LNCAP (cell line): ENCODE results near the gene PLPP4.

Experiments used
- TF ChIP-seq, protein P1 (sequence below): fragments of 450-650 bp; IDR thresholded peaks from 2 replicates; pipeline ENCODE4 v1.5.1; 2017; ENCODE audit warnings: mild to moderate bottlenecking

The PLPP4 gene

DNA sequence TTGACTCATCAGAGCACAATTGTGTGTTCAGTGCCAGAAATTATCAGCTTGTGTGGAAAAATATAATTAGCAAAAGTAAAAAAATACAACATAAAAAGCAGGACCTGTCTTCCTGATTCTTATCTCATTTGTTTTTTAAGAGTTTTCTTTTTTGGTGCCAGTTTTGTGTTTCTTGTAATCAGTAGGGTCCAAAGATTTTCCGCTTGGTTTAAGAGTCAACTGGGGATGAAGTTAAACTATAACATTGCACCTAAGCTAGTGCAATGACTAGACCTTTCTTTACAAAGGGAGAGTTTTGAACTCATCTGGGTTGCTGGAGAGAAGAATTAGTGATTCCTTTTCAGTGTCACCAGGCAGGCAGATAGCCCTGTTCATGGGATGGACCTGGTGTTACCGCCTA, 113.4 kb downstream of the PLPP4 start:
- TF ChIP-seq, protein P1, sequence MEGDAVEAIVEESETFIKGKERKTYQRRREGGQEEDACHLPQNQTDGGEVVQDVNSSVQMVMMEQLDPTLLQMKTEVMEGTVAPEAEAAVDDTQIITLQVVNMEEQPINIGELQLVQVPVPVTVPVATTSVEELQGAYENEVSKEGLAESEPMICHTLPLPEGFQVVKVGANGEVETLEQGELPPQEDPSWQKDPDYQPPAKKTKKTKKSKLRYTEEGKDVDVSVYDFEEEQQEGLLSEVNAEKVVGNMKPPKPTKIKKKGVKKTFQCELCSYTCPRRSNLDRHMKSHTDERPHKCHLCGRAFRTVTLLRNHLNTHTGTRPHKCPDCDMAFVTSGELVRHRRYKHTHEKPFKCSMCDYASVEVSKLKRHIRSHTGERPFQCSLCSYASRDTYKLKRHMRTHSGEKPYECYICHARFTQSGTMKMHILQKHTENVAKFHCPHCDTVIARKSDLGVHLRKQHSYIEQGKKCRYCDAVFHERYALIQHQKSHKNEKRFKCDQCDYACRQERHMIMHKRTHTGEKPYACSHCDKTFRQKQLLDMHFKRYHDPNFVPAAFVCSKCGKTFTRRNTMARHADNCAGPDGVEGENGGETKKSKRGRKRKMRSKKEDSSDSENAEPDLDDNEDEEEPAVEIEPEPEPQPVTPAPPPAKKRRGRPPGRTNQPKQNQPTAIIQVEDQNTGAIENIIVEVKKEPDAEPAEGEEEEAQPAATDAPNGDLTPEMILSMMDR = no peak

DNA sequence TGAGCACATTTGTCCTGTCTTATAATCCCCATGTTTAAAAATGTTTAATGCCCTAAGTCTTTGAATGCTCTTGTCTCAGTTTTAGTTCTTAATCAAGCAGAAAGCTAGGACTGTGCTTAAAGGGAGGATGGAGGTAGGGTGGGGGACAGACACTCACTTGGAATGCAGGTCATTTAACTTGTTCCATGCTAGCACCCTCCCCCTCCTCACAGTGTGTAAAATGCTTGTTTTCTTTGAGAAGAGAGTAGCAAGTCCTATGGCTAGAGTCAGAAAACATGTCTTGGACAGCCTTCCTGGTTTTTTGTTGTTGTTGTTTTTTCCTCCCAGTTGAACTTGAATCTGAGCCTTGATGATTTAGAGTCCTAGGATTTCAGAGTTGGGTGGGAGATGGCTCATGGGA, 114.2 kb downstream of the PLPP4 start:
- TF ChIP-seq, protein P1 = no peak

DNA sequence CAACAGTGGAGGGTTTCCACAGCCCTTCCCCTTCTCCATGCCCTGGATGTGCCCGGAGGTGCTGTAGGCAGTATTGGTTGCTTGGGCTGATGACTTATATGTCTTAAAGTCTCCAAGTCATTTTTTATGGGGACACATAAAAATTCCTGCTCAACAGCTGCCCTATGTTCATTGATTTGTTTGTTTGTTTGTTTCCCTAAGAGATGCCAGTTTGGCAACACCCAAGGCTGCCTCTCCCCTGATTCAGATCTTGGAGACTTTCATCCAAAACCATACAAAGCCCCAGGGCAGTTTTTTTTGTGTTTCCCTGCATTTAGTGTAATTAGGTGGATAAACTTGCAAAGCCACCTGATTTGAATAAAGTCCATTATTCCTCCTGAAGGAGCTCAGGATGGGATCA, 115.3 kb downstream of the PLPP4 start:
- TF ChIP-seq, protein P1 = no peak

DNA sequence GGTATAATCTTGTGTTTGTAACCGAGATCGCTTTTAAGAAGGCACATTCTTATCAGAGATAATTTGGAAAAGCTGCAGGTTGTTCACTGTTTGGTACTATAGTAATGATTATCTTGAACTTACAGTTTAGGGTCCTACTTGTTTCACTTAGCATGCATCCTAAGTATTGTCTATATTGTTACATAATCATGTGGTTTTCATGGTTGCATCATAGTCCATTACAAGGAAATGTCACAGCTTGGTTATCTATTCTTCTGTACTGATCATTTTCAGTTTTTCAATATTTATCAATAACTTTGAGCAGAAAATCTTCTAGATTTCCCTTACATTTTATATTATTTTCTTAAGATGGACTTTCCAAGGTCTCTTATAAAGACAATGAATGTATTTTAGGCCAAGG, 116.3 kb downstream of the PLPP4 start:
- TF ChIP-seq, protein P1 = no peak

DNA sequence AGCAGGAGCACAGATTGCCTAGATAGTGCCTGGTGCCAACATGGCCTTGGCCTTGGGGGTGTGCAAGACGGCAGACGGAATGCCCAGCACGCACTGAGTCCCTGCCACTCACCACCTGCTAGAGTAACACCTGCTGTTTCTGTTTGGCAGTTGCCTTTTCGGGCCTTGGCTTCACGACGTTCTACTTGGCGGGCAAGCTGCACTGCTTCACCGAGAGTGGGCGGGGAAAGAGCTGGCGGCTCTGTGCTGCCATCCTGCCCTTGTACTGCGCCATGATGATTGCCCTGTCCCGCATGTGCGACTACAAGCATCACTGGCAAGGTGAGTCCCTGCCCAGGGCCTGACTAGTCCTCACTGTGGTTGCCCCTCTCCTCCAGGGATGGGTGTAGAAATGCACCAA, 118.0 kb downstream of the PLPP4 start:
- TF ChIP-seq, protein P1 = no peak

DNA sequence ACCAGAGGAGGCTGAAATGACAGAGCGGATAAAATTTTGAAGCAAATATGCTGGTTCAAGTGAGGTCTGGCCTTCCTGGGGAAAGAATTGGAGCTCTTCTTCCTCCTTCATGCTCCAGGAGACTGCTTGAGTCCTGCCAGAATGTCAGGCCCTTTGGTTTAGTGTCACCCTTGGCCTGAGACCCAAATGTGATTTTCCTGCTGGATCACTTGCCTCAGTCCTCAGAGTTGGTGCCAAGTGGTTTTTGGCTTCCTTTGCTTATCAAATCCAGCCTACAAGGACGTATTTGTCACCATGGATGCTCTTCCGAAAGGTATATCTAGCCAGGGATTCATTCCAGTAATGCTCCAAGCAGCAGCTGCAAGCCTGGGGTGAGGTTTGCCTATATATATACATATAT, 118.4 kb downstream of the PLPP4 start:
- TF ChIP-seq, protein P1 = no peak

DNA sequence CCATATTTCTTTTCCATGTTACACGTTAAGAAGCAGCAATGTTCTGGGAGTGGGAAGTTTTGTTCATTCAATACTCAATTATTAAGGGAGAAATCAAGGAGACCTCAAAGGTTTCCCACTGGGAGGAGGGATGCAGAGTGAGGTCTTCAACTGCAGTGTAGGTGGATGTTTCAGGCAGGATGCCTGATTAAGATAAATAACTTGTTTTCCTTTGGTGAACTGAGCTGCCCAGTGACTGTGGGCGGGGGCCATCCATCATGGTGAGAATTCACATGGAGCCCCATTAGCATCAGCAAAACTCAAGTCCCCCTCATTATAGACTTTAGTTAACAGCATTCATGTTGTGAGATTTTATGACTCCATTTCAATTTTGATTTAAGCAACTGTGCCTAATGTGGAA, 121.1 kb downstream of the PLPP4 start:
- TF ChIP-seq, protein P1 = no peak

DNA sequence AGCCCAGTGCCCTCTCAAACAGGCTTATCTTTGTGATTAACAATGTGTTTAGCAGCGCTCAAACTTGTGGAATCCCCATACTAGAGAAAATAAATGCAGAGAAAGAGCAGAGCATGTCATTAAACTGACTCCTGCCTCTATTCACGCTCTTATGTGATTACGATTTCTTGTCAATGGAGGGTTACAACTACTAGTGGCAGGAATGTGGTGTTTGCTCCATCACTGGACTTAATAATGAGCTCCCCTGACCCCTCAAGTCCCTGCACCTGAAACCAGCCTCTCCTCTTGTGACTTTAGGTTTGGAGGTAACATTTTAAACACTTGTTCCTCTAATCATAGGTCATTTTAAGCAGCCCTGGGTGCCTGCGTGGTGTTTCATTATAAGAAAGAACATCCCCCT, 121.9 kb downstream of the PLPP4 start:
- TF ChIP-seq, protein P1 = no peak
